ENCODE data around the gene ZNF837.
"Not testable (repeated sequence)": the region's sequence is repeated elsewhere in the genome, so short reads cannot be mapped to it uniquely, and the experiment has no call there.

ZNF837 gene

GRCh38 chr19:58350001-58350861, 30.6 kb downstream of the ZNF837 start:
- no peak for DNase-seq (ENCODE audit: low read depth)

GRCh38 chr19:58349590-58349989, 31.2 kb downstream of the ZNF837 start:
- no peak for DNase-seq (ENCODE audit: low read depth)

GRCh38 chr19:58348080-58348479, 32.8 kb downstream of the ZNF837 start:
- not testable (repeated sequence) for DNase-seq (ENCODE audit: low read depth)

- no peak for DNase-seq (ENCODE audit: low read depth)
Measured at GRCh38 chr19:58346961-58347929, 33.6 kb downstream of the ZNF837 start.

- no peak for DNase-seq (ENCODE audit: low read depth)
Measured at GRCh38 chr19:58345558-58345957, 35.3 kb downstream of the ZNF837 start.

GRCh38 chr19:58338825-58339558, 41.8 kb downstream of the ZNF837 start:
- DNase-seq (ENCODE audit: low read depth) = no peak

- DNase-seq (ENCODE audit: low read depth) = no peak
Measured at GRCh38 chr19:58338336-58338735, 42.5 kb downstream of the ZNF837 start.

- DNase-seq (ENCODE audit: low read depth) = no peak
Measured at GRCh38 chr19:58336820-58337219, 44.0 kb downstream of the ZNF837 start.

- DNase-seq (ENCODE audit: low read depth) = no peak
Measured at GRCh38 chr19:58336216-58336615, 44.6 kb downstream of the ZNF837 start.

- no peak for DNase-seq (ENCODE audit: low read depth)
Measured at GRCh38 chr19:58335630-58336029, 45.2 kb downstream of the ZNF837 start.

GRCh38 chr19:58334691-58335249, 46.1 kb downstream of the ZNF837 start:
- DNase-seq (ENCODE audit: low read depth) = no peak

- no peak for DNase-seq (ENCODE audit: low read depth)
Measured at GRCh38 chr19:58332697-58333096, 48.1 kb downstream of the ZNF837 start.

GRCh38 chr19:58330458-58330857, 50.4 kb downstream of the ZNF837 start:
- DNase-seq (ENCODE audit: low read depth) = no peak

GRCh38 chr19:58328999-58329398, 51.8 kb downstream of the ZNF837 start:
- DNase-seq (ENCODE audit: low read depth) = no peak

- peak; percentile 86 for DNase-seq (ENCODE audit: low read depth)
Measured at GRCh38 chr19:58326914-58327726, 53.7 kb downstream of the ZNF837 start, which contains the start of gene ZSCAN22. TSS of gene ZSCAN22 (plus strand) at chr19:58326994. CDS start at chr19:58334803, 7,809 bp downstream.

GRCh38 chr19:58326501-58326913, 54.3 kb downstream of the ZNF837 start:
- no peak for DNase-seq (ENCODE audit: low read depth)

- no peak for DNase-seq (ENCODE audit: low read depth)
Measured at GRCh38 chr19:58325311-58326022, 55.4 kb downstream of the ZNF837 start.

- no peak for DNase-seq (ENCODE audit: low read depth)
Measured at GRCh38 chr19:58319241-58319640, 61.6 kb downstream of the ZNF837 start.

GRCh38 chr19:58318297-58318696, 62.5 kb downstream of the ZNF837 start:
- no peak for DNase-seq (ENCODE audit: low read depth)
